GM19043 (cell line): ENCODE measurements around the gene FBLN2.

Experiments
- ATAC-seq: cut with Tn5 transposase; IDR thresholded peaks from one replicate; pipeline ENCODE4 v1.9.1; 2021; ENCODE audit warnings: low read depth; ENCODE audit not compliant: unreplicated experiment

Gene FBLN2

GRCh38 chr3:13634615-13635014 is 85.7 kb downstream of the FBLN2 start:
- no peak for ATAC-seq

- no peak for ATAC-seq
Observed at GRCh38 chr3:13636186-13636585, 87.3 kb downstream of the FBLN2 start.

DNA sequence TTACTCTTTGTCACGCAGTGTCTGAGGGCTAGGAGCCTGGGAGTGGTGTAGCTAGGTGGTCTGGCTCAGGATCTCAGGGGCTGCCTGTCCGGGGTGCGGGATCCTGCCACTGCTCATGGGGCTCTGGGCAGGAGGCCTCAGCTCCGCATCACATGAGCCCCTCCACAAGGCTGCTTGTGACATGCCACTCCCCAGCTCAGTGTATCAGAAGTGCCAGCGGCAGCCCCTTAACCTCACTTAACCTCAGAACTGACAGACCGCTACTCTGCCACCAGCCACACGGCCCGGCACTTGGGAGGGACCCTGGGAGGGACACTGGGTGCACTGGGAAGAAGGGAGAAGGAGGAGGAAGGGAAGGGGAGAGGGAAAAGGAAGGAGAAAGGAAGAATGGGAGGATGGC is 87.9 kb downstream of the FBLN2 start:
- ATAC-seq = no peak

- ATAC-seq = no peak
Observed at GRCh38 chr3:13637311-13637891, 88.5 kb downstream of the FBLN2 start.

GRCh38 chr3:13637953-13638352 is 89.0 kb downstream of the FBLN2 start:
- ATAC-seq = no peak

- no peak for ATAC-seq
Observed at GRCh38 chr3:13638927-13639326, 90.0 kb downstream of the FBLN2 start.

GRCh38 chr3:13642597-13642996 is 93.7 kb downstream of the FBLN2 start:
- ATAC-seq = no peak

GRCh38 chr3:13644341-13645117 is 95.6 kb downstream of the FBLN2 start:
- no peak for ATAC-seq

GRCh38 chr3:13645801-13646637 is 97.1 kb downstream of the FBLN2 start:
- no peak for ATAC-seq

GRCh38 chr3:13647298-13648059 is 98.6 kb downstream of the FBLN2 start:
- no peak for ATAC-seq

DNA sequence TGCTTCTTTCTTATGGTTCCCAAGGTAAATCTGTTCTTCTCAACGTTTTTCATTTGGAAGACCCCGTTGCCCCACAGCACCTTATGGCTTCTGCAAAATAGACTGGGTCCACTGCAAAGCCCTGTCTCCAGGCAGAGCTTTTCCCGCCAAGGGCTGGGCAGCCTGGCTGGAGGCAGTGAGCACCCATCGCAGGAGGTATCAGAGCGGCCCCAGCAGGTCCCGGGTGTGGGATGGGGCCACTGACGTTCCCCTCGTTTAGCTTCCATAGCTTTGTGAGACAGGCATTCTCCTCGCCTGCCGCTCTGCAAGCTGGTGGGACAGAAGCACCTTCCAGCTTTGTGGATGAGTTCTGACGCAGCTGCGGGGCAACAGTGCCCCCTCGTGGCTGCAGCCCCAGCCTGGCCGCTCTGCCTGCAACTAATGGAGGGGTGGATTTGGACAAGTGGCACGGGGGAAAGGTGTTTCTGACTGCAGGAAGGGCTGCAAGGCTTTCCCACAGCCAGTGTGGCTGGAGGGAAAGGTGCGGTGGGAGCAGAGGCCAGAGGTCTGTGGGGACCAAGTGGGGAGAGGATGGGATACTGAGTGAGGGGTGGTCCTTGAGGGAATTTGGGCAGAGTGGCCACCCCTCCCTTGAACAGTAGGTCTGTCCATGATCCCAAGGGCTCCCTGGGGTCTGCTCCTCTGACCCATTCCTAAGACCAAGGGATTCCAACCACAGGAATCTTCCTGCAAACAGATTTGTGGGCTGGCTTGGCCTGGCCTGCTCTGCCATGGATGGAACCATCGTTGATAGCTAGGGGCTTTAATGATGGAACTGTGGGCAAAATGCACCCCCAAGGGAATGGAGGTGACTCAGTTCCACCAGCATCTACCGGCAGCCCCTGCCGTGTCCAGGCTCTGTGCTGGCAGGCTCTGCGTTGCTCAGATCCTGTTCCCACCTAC is 99.4 kb downstream of the FBLN2 start:
- ATAC-seq = no peak

GRCh38 chr3:13650210-13651056 is 101.5 kb downstream of the FBLN2 start:
- peak; percentile 56 for ATAC-seq

DNA sequence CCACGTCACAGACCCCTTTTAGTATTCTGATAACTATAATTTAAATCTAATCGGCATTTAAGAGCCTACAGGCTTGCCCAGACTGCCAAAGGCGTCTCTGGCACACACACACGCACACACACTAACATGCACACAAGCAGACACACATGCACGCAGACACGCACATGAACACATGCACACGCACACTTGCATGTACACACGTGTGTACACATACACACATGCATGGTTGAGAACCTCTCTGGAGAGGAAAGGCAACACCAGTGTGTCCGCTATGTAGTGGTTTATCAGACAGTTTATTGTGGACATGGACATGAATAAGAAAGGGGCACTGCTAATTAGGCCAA is 102.1 kb downstream of the FBLN2 start:
- no peak for ATAC-seq

GRCh38 chr3:13651775-13652428 is 103.0 kb downstream of the FBLN2 start:
- ATAC-seq = no peak

DNA sequence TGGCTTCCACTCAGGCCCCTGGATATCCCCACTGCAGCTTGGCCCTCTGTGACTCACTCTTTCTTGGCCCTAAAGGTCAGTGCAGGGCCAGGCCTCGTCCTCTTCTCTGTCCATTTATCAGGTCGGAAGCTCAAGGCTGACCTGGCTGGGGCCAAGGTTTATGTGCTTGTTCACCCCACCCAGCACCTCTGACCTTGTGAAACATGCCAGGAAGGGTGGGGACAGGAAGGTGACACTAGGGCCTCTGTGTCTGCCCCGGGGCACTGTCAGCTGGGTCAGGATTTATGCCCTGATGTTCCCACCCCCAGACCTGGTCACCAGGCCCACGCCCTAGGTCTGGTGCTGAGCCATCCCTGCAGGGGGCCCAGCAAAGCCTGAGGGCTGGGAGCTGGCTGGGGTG is 103.8 kb downstream of the FBLN2 start:
- no peak for ATAC-seq

- ATAC-seq = no peak
Observed at GRCh38 chr3:13653631-13654279, 104.8 kb downstream of the FBLN2 start.

DNA sequence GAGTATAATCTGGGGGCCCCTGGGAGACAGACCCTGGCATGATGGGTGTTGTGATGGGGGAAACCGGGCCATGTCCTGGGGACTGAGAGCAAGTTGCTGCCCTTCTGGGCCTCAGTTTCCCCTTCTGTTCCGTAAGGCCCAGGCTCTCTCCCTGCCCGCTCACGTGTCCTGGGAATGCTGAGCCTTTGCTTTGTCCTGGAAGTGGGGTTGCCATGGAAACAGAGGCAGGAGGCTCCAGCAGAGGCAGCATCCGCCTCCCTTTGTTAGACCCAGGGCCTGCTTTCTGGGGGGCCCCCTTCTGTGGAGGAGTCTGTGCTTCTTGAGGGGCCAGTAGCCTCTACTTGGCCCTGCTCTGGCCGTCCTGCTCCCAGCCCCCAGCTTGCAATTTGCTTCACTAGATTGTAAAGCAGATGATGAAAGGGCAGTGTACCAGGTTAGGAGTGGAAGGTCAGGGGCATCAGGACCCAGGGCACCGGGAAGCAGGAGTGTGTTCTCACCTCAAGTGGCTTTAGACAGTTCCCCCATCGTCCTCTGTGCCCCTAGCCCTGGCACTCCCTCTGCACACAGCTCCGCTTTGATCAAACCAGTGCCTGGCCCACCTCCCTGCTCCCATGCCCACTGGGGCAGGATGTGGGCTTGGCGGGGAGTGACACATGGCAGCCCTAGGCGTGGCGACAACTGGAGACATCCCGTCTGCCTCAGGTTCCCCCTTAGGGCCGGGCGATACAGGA is 105.6 kb downstream of the FBLN2 start:
- no peak for ATAC-seq
